Adipocyte (in vitro differentiated cells): Measurements from ENCODE around the gene KCNQ1.

Source experiments
- DNase-seq: peaks from one replicate; pipeline ENCODE4 v3.0.0-alpha.2; 2015; ENCODE audit warnings: low read depth
- H3K27me3 ChIP-seq: replicated peaks from 2 replicates; pipeline ENCODE4 v1.7.0; 2013; ENCODE audit warnings: mild to moderate bottlenecking, low read length, moderate library complexity; ENCODE audit not compliant: control insufficient read depth, insufficient read depth
- H3K36me3 ChIP-seq: 2 replicates; pipeline ENCODE4 v1.7.0; 2013; ENCODE audit warnings: low read length, mild to moderate bottlenecking, moderate library complexity; ENCODE audit not compliant: control insufficient read depth, insufficient read depth, severe bottlenecking
- H3K4me1 ChIP-seq: 2 replicates; pipeline ENCODE4 v1.7.0; 2013; ENCODE audit warnings: mild to moderate bottlenecking, low read length, moderate library complexity; ENCODE audit not compliant: control insufficient read depth, insufficient read depth
- H3K4me3 ChIP-seq: 2 replicates; pipeline ENCODE4 v1.7.0; 2013; ENCODE audit warnings: mild to moderate bottlenecking, low read length, moderate library complexity
- H3K9ac ChIP-seq: 2 replicates; pipeline ENCODE4 v1.7.0; 2013; ENCODE audit warnings: mild to moderate bottlenecking, low read length, moderate library complexity
- H3K9me3 ChIP-seq: 2 replicates; pipeline ENCODE4 v1.7.0; 2013; ENCODE audit warnings: mild to moderate bottlenecking, low read length, moderate library complexity; ENCODE audit not compliant: control insufficient read depth

Gene KCNQ1

DNA sequence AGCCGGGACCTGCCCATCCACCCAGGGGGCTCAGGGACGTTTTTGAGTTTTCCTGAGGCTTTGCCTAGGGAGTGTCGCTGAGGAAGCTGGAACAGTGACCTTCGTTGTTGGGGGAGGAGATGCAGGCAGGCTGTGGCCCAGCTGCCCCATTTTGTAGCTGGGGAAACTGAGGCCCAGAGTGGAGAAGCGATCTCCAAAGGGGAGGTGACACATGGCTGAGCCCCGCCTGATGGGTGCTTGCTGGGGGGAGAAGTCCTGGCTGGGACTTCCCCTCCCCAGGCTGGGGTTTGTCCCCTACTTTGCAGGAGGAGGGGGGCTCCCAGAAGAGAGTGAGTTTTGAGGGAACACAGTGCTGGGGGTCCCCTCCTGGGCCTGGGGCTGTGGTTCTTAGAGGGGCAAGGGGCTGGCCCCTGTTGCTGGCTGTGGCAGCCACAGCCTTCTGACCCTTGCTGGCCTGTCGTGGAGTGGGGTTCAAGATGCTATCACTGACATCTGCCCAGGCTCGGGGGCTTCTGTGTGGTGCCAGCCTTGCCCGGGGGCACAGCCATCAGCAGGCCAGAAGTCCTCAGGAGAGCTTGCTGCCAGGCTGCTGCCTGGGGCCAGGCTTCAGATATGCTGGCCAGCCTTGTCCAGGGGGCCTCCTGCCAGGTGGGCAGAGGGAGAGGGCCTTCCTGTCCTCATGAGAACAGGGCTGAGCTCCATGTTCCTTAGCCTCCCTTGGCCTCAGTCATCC is 21.4 kb downstream of the KCNQ1 start:
- no peaks in the 10 kb centered on the region for H3K4me1 ChIP-seq
- no peak overlapping the region for H3K4me3 ChIP-seq
- peaks cover 7% of the 10 kb centered on the region for H3K9me3 ChIP-seq
- no peak overlapping the region for H3K9ac ChIP-seq
- H3K36me3 ChIP-seq: no peaks in the 10 kb centered on the region
- DNase-seq: no peak
- H3K27me3 ChIP-seq: peaks cover 11% of the 10 kb centered on the region

DNA sequence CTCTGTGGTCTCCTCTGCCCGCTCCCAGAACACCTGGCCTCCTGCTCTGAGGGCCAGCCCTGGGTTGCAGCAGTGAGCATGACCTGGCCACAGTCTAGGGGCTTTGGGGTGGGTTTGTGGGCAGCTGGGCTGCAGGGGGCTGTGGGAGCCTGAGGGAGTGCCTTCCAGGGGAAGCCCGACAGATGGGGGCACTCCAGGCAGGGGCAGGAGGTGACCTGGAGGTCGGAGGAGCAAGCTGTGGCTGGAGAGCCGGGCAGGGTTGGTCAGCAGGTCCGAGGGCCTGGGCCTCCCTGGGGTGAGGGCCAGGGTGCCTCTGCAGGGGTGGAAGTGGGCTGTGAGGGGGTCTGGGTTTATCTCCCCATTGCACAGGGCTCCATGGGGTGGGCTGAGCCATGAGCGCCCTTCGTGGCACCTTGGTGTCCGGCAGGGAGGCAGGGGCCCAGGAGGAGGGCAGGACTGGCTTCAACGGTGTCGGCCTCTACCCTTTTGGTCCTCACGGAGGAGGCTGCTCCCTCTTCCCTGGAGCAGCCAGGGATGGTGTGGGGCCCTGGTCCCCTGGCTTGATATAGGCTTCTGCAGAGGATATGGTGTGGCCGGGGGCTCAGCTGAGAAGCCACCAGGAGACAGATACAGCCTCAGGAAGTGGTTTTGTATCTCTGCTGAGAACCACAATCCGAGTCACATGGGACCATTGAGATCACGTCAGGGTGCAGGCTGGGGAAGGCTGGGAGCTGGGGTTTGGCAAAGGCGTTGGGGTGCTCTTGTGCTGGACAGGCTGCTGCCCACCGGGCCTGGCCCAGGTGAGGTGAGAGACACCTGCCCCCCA is 22.3 kb downstream of the KCNQ1 start:
- H3K27me3 ChIP-seq: peaks cover 13% of the 10 kb centered on the region
- no peaks in the 10 kb centered on the region for H3K4me1 ChIP-seq
- H3K9me3 ChIP-seq: peaks cover 7% of the 10 kb centered on the region
- no peak overlapping the region for H3K9ac ChIP-seq
- no peak for DNase-seq
- no peak overlapping the region for H3K4me3 ChIP-seq
- H3K36me3 ChIP-seq: no peaks in the 10 kb centered on the region

DNA sequence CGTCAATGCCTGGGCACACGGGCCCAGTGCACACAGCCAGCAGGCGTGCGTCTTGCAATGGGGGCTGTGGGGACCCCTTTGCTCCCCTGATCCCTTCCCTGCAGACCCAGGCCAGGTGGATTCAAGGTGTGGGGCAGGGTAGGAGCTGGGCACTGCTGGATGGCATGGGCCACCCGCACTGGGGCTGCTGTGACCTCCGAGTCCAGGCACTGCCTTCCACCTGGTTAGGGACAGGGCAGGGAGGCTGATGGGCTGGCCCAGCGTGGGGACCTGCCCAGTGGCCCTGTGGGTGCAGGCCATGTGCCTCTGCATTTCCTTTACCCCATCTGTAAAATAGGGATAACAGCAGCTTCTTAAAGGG is 22.9 kb downstream of the KCNQ1 start:
- Histone ChIP-seq H3K4me1 (no peaks in the 10 kb centered on the region), H3K9ac (no peak overlapping the region), H3K9me3 (peaks cover 7% of the 10 kb centered on the region), H3K36me3 (no peaks in the 10 kb centered on the region), H3K27me3 (peaks cover 13% of the 10 kb centered on the region), H3K4me3 (no peak overlapping the region)
- no peak for DNase-seq

DNA sequence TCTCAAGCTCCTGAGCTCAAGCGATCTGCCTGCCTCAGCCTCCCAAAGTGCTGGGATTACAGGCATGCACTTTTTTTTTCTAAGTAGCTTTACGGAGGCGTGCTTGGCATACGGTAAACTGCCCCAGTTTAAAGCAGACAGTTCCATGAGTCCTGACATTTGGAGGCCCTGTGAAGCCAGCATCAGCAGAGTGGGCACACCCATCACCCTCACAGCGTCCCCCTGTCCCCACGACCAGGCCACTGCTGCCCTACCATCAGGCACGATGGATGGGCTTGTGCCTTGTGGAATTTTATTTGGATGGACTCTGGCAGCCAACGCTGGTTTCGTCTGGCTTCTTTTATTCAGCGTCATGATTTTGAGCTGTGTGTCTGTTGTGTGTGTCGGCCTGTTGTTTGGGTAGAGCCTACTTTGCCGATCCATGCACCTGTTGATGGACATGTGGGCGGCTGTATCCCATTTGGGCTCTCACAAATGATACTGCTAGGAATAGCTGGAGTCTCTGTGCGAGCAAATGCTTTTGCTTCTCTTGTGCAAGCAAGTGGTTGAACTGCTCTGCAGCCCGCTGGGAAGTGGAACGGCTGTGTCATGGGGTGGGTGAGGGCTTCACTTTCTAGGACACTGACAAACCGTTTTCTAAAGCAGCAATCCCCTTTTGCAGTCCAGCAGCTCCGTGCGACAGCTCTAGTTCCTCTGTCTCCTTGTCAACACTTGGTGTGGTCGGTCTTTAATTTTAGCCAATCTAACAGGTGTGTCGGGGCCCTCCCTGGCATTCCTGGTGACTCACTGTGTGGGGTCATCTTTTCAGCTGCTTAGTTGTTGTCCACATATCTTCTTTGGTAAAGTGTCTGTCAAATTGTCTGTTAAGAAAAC is 23.8 kb downstream of the KCNQ1 start:
- Histone ChIP-seq H3K4me3 (no peak overlapping the region), H3K4me1 (no peaks in the 10 kb centered on the region), H3K9ac (no peak overlapping the region), H3K27me3 (peaks cover 17% of the 10 kb centered on the region), H3K9me3 (peaks cover 7% of the 10 kb centered on the region), H3K36me3 (no peaks in the 10 kb centered on the region)
- DNase-seq: no peak

DNA sequence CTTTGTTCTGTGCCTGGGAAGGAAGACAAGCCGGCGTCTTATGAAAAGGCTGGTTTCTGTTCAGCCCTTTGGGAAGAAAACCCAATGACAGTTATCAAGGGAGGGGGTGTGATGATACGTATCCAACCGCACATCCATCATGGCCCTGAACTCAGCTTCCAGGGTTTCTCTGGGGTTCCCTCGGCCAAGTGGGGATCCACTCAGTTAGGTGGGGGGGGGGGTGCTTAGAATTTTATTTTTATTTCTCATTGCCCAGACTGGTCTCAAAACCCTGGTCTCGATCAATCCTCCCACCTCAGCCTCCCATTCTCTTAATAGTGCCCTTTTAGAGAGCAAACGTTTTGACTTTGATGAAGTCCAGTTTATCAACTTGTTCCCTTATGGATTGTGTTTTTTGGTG is 25.7 kb downstream of the KCNQ1 start:
- H3K9me3 ChIP-seq: peaks cover 7% of the 10 kb centered on the region
- peaks cover 34% of the 10 kb centered on the region for H3K27me3 ChIP-seq
- no peak overlapping the region for H3K9ac ChIP-seq
- no peak overlapping the region for H3K4me3 ChIP-seq
- DNase-seq: no peak
- H3K36me3 ChIP-seq: no peaks in the 10 kb centered on the region
- H3K4me1 ChIP-seq: no peaks in the 10 kb centered on the region

DNA sequence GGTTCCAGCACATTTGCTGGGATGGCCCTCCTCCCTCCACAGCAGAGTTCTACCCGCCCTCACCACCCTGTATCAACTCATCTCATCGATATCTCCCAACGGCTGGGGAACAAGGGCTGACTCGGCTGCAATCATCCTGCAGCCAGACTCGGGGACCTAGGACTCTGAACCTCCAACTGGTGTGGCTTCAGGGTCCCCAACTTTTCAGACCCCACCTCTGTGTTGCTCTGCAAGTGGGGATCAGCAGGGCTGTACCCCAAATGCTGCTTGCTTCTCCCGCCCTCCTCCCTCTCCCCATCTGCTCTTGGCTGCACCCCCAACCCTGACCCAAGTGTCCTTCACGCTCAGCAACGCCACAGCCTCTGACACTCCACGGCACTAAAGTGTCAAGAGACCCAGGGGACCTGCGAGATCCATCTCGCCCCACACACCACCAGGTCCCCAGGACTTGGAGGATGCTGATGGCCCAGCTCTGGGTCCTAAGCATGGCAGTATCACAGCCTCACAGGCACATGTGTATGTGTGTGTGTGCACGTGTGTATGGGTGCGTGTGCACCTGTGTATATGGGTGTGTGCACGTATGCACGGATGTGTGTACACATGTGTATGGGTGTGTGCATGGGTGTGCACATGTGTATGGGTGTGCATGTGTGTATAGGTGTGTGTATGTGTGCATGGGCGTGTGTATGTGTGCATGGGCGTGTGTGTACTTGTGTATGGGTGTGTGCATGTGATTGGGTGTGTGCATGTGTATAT is 26.4 kb downstream of the KCNQ1 start:
- Histone ChIP-seq H3K9me3 (peaks cover 7% of the 10 kb centered on the region), H3K4me1 (no peaks in the 10 kb centered on the region), H3K9ac (no peak overlapping the region), H3K36me3 (no peaks in the 10 kb centered on the region), H3K27me3 (peaks cover 42% of the 10 kb centered on the region), H3K4me3 (no peak overlapping the region)
- DNase-seq: no peak

DNA sequence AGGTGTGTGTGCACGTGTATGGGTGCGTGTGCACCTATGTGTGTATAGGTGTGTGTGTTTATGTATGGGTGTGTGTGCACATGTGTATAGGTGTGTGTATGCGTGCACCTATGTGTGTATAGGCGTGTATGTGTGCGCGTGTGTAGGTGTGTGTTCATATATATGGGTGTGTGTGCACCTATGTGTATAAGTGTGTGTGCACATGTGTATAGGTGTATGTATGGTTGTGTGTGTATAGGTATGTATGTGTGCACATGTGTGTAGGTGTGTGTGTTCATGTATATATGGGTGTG is 26.9 kb downstream of the KCNQ1 start:
- H3K36me3 ChIP-seq: no peaks in the 10 kb centered on the region
- no peaks in the 10 kb centered on the region for H3K4me1 ChIP-seq
- H3K27me3 ChIP-seq: peaks cover 44% of the 10 kb centered on the region
- no peak for DNase-seq
- no peak overlapping the region for H3K9ac ChIP-seq
- H3K4me3 ChIP-seq: no peak overlapping the region
- H3K9me3 ChIP-seq: peaks cover 7% of the 10 kb centered on the region

DNA sequence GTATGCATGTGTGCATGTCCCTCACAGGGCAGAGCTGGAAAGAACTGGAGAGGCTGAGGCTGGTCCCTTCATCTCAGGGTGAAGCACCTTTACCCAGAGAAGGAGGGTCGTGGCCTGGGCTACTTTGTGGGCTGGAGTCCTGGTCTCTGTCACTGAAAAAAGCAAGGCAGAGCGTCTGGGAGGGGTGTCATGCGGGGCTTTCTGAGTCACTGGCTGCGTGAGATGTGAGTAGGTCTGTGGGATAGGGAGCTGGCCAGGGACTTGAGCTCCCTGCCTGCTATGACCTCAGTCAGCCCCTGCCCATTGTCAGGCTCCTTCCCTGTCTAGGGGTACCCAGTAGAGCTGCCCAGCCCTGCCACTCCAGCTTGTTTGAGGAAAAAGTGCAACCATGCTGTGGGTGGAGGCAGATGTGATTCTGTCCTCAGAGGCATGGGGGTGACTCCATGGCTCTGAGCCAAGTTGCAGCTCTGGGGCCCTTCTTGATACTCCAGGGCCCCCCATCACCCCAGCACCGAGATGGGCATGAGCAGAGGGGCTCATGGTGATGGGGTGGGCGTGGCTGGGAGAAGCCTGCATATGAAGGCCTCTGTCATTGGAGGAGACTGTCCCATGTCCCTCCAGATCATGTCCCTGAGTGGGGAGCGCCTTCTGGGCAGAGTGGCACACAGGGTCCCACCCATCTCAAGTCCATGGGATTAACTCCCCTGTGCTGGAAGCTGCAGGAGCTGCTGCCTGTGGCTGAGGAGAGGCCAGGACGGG is 27.8 kb downstream of the KCNQ1 start:
- H3K9ac ChIP-seq: no peak overlapping the region
- no peak for DNase-seq
- H3K27me3 ChIP-seq: peaks cover 53% of the 10 kb centered on the region

DNA sequence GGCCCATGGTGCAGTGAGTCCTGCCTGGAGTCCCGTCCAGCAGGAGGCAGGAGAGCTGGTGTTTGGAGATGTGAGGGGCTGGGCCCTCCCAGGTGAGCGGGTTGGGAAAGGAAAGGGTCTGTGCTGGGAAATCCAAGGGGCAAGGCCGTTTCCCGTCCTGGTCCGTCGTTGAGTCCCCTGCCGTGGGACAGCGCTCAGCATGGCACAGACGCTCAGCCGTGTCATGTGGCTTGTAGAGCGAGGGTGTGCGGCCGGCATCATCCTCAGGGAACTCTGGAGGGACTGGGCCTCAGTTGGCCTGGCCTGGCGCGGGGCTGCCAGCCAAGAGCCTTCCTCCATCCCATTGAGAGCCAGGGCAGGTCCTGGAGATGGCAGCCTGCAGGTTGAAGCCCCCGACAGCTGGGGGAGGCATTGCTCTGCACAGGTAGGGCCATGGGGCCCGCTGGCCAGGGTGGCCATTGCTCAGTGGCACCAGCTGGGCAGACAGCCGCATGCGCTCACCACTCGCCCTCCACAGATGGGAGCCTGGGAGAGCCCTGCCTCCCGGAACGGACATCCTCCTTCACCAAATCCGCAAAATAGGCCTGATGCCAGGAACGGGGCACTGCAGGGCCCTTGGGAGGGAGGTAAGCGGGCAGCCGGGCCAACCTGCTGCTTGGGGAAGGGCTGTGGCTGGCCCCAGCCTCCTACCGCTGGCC is 28.7 kb downstream of the KCNQ1 start:
- Histone ChIP-seq H3K9ac (no peak overlapping the region), H3K4me3 (no peak overlapping the region), H3K36me3 (no peaks in the 10 kb centered on the region), H3K9me3 (peaks cover 6% of the 10 kb centered on the region), H3K4me1 (no peaks in the 10 kb centered on the region), H3K27me3 (peaks cover 58% of the 10 kb centered on the region)
- DNase-seq: no peak

More for the DNA sequence above, 27.8 kb downstream of the KCNQ1 start:
- no peaks in the 10 kb centered on the region for H3K4me1 ChIP-seq
- H3K36me3 ChIP-seq: no peaks in the 10 kb centered on the region
- peaks cover 7% of the 10 kb centered on the region for H3K9me3 ChIP-seq
- no peak overlapping the region for H3K4me3 ChIP-seq
